K562 (cell line): ENCODE results near the gene MARS1. TPM values are rescaled to one million over a fixed set of nuclear protein-coding genes. Genes with fewer than 3 reads are reported as not detected.

Experiments
- CBX1 ChIP-seq: sonication (generic); IDR thresholded peaks from 2 replicates; pipeline ENCODE4 v1.6.1; 2016; ENCODE audit warnings: antibody characterized with exemption, low read depth, mild to moderate bottlenecking
- E2F3 ChIP-seq: fragments of 250-450 bp; sonication (Bioruptor Pico); IDR thresholded peaks from 2 replicates; pipeline ENCODE4 v1.4.0; 2020; ENCODE audit warnings: mild to moderate bottlenecking
- EP300 ChIP-seq: IDR thresholded peaks from 2 replicates; pipeline ENCODE4 v1.6.1; 2012; ENCODE audit warnings: low read length, improper control_type of control experiment
- ILF3 ChIP-seq: fragments of 450-650 bp; IDR thresholded peaks from 2 replicates; pipeline ENCODE4 v1.6.1; 2018; ENCODE audit warnings: antibody characterized with exemption, mild to moderate bottlenecking, moderate library complexity, borderline replicate concordance
- KAT7 ChIP-seq: sonication (generic); formaldehyde crosslinking; IDR thresholded peaks from 2 replicates; pipeline ENCODE4 v1.8.0; 2022; ENCODE audit warnings: missing genetic modification reagents, mild to moderate bottlenecking, borderline replicate concordance
- KDM2B ChIP-seq: fragments of 250-450 bp; sonication (Bioruptor Pico); IDR thresholded peaks from 2 replicates; pipeline ENCODE4 v1.8.0; 2021; ENCODE audit warnings: mild to moderate bottlenecking, moderate library complexity
- POLR2B ChIP-seq: fragments of 450-650 bp; IDR thresholded peaks from 2 replicates; pipeline ENCODE4 v1.6.1; 2018; ENCODE audit warnings: low read depth; ENCODE audit not compliant: partially characterized antibody
- POLR2H ChIP-seq: IDR thresholded peaks from 2 replicates; pipeline ENCODE4 v1.6.1; 2016; ENCODE audit warnings: missing genetic modification characterization, low read depth, mild to moderate bottlenecking, control low read depth, missing compliant biosample characterization, moderate library complexity
- PTRF ChIP-seq: fragments of 450-650 bp; IDR thresholded peaks from 2 replicates; pipeline ENCODE4 v1.6.1; 2016; ENCODE audit warnings: mild to moderate bottlenecking, missing genetic modification characterization, missing compliant biosample characterization
- SMARCB1 ChIP-seq: IDR thresholded peaks from 2 replicates; pipeline ENCODE4 v1.6.1; 2011; ENCODE audit warnings: improper control_type of control experiment, low read depth; ENCODE audit not compliant: insufficient read length
- SMC3 ChIP-seq: conservative IDR thresholded peaks from 2 replicates; pipeline ENCODE4 v1.6.1; 2011; ENCODE audit warnings: low read depth, low read length, improper control_type of control experiment; ENCODE audit not compliant: insufficient read depth
- STAT5B ChIP-seq: fragments of 250-450 bp; sonication (Bioruptor Pico); IDR thresholded peaks from 2 replicates; pipeline ENCODE4 v1.8.0; 2021; ENCODE audit warnings: mild to moderate bottlenecking, inconsistent platforms
- TAF15 ChIP-seq: fragments of 200-400 bp; formaldehyde crosslinking; IDR thresholded peaks from 2 replicates; pipeline ENCODE4 v1.6.1; 2017; ENCODE audit warnings: mild to moderate bottlenecking, low read depth, low read length, moderate library complexity
- TCF3 ChIP-seq: sonication (generic); formaldehyde crosslinking; IDR thresholded peaks from 2 replicates; pipeline ENCODE4 v1.4.0; 2020; ENCODE audit warnings: mild to moderate bottlenecking, missing genetic modification reagents
- ZNF324 ChIP-seq: fragments of 250-450 bp; sonication (Bioruptor Pico); IDR thresholded peaks from 2 replicates; pipeline ENCODE4 v1.4.0; 2020; ENCODE audit warnings: mild to moderate bottlenecking
- ZNF696 ChIP-seq: fragments of 250-450 bp; sonication (Bioruptor Pico); conservative IDR thresholded peaks from 2 replicates; pipeline ENCODE4 v1.4.0; 2020; ENCODE audit warnings: mild to moderate bottlenecking, moderate library complexity
- ZNF76 ChIP-seq: fragments of 250-450 bp; sonication (Bioruptor Pico); IDR thresholded peaks from 2 replicates; pipeline ENCODE4 v1.4.0; 2020; ENCODE audit warnings: mild to moderate bottlenecking, moderate library complexity, borderline replicate concordance
- ZNF778 ChIP-seq: fragments of 450-650 bp; formaldehyde crosslinking; IDR thresholded peaks from 2 replicates; pipeline ENCODE4 v1.4.0; 2020; ENCODE audit warnings: mild to moderate bottlenecking, moderate library complexity
- polyA plus RNA-seq, 8 experiments: library from polyadenylated mRNA; depleted of rRNA in 4 of 8; stranded (reverse) in 5 of 8; unstranded in 3 of 8; fragments of >200 nt; fragmentation: Nextera tagmentation in 2 of 8; fragmentation: Illumina TruSeq in 1 of 8; extraction: Ambion mirVana in 2 of 8; extraction: Trizol in 1 of 8; gene quantifications; 2 replicates each; pipeline versions ENCODE4 v1.2.1 to v1.2.3, GENCODE V29; 2011 to 2014; ENCODE audit warnings: inconsistent platforms in 1 of 8, missing spikeins in 1 of 8
- total RNA-seq, 7 experiments: library from RNA; depleted of rRNA in 6 of 7; stranded (reverse); fragments of >200 nt in 6 of 7; fragmentation: Illumina TruSeq in 2 of 7; extraction: Trizol in 2 of 7; gene quantifications; 2 replicates each; pipeline versions ENCODE4 v1.2.1 to v1.2.3, GENCODE V29; 2011 to 2021; ENCODE audit warnings: low replicate concordance in 1 of 7
- TF ChIP-seq, protein P1 (sequence below), 2 experiments: IDR thresholded peaks in 1 of 2; conservative IDR thresholded peaks in 1 of 2; 2 replicates each; pipeline ENCODE4 v1.6.1; 2016; ENCODE audit warnings: low read depth in 2 of 2, mild to moderate bottlenecking in 1 of 2, missing compliant biosample characterization in 1 of 2, missing genetic modification characterization in 1 of 2, moderate library complexity in 1 of 2
- TF ChIP-seq, protein P2 (sequence below): fragments of 250-450 bp; sonication (Bioruptor Pico); IDR thresholded peaks from 2 replicates; pipeline ENCODE4 v1.4.0; 2020; ENCODE audit warnings: mild to moderate bottlenecking, moderate library complexity
- TF ChIP-seq, protein P3 (sequence below): fragments of 450-650 bp; IDR thresholded peaks from 2 replicates; pipeline ENCODE4 v1.6.1; 2016

MARS1 gene
- total and polyA plus RNA-seq, 9 of the 15 experiments (the other 6 are each of a cell fraction or from before 2014, with no cell fraction given), result 117 to 382 (median 220) TPM

DNA sequence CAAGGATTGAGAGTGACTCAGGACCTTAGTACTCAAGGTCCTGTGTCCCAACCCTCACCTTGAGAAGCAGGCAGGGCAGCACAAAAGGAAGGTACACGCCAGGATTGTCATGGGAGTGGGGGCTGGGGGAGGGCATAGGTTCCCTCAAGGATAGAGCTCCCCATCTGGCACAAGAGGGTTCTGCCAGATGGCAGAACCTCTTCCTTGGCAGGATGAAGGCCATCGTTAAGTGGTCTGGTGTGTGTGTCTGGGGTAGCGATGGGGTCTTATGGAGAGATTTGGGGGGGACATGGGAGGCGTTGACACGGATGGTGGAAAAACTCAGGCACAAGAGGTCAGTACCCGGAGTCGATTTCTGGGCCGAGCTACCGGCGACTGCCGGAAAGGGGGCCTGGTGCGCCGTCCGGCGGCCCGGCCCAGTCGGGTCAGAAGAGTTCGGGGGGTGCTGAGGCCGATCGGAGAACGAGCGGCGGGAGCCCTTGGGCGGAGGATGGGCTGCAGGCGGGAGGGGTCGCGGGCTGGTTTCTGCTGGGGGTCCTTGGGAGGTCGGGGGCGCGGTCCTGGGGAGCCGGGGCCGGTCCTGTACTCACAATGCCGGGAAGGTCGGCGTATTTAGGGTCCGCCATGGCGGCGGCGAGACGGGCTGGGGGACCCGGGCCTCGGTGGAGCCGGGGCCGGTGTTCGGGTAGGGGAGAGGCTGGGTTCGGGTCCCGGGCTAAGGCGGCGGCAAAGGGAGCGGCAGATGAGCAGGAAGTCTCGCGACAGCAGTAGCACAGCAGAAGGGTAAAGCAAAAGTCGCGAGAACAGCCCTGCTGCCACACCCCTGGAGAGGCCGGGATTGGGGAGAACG is 58.8 kb downstream of the MARS1 start, which contains the start of gene DCTN2 (continued):
- no peak for TF ChIP-seq CBX1
- TF ChIP-seq KDM2B (CRISPR knock-in tag), result no peak
- no peak for TF ChIP-seq EP300
- TF ChIP-seq ZNF76 (CRISPR knock-in tag), result no peak
- no peak for TF ChIP-seq ZNF324 (CRISPR knock-in tag)
- TF ChIP-seq, protein P1, sequence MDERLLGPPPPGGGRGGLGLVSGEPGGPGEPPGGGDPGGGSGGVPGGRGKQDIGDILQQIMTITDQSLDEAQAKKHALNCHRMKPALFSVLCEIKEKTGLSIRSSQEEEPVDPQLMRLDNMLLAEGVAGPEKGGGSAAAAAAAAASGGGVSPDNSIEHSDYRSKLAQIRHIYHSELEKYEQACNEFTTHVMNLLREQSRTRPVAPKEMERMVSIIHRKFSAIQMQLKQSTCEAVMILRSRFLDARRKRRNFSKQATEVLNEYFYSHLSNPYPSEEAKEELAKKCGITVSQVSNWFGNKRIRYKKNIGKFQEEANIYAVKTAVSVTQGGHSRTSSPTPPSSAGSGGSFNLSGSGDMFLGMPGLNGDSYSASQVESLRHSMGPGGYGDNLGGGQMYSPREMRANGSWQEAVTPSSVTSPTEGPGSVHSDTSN (CRISPR knock-in tag; IDR thresholded peaks at IDR 0.05; ENCODE audit: low read depth), result no peak
- TF ChIP-seq, protein P1 (tag; conservative IDR thresholded peaks at IDR 0.05; ENCODE audit: low read depth), result no peak
- TF ChIP-seq, protein P2, sequence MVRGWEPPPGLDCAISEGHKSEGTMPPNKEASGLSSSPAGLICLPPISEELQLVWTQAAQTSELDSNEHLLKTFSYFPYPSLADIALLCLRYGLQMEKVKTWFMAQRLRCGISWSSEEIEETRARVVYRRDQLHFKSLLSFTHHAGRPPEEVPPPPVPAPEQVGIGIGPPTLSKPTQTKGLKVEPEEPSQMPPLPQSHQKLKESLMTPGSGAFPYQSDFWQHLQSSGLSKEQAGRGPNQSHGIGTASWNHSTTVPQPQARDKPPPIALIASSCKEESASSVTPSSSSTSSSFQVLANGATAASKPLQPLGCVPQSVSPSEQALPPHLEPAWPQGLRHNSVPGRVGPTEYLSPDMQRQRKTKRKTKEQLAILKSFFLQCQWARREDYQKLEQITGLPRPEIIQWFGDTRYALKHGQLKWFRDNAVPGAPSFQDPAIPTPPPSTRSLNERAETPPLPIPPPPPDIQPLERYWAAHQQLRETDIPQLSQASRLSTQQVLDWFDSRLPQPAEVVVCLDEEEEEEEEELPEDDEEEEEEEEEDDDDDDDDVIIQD (CRISPR knock-in tag), result no peak
- TF ChIP-seq ILF3, result no peak
- TF ChIP-seq POLR2H (tag), result no peak
- TF ChIP-seq TCF3, result no peak
- TF ChIP-seq ZNF696 (CRISPR knock-in tag), result no peak
- TF ChIP-seq KAT7 (CRISPR knock-in tag), result no peak
- TF ChIP-seq POLR2B, result peak; percentile 56
- no peak for TF ChIP-seq ZNF778
- no peak for TF ChIP-seq PTRF
- no peak for TF ChIP-seq E2F3 (CRISPR knock-in tag)
- TF ChIP-seq STAT5B, result no peak
- TF ChIP-seq SMC3, result no peak
- no peak for TF ChIP-seq SMARCB1
- no peak for TF ChIP-seq TAF15
- TF ChIP-seq, protein P3, sequence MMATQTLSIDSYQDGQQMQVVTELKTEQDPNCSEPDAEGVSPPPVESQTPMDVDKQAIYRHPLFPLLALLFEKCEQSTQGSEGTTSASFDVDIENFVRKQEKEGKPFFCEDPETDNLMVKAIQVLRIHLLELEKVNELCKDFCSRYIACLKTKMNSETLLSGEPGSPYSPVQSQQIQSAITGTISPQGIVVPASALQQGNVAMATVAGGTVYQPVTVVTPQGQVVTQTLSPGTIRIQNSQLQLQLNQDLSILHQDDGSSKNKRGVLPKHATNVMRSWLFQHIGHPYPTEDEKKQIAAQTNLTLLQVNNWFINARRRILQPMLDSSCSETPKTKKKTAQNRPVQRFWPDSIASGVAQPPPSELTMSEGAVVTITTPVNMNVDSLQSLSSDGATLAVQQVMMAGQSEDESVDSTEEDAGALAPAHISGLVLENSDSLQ, result 0 out of 2 replicates have a peak, but pooled peaks have one; percentile 2
